Right lobe of liver (tissue), 4 donors: ENCODE results near the gene TM9SF4.

Experiments
- POLR2A ChIP-seq: fragments of 450-650 bp; IDR thresholded peaks from one replicate; pipeline ENCODE4 v1.6.1; 2017; ENCODE audit warnings: antibody characterized with exemption, mild to moderate bottlenecking
- TF ChIP-seq, protein P1 (sequence below), 4 donors: fragments of 200-600 bp in 3 of 4; fragments of 450-650 bp in 1 of 4; IDR thresholded peaks; one replicate each; pipeline versions ENCODE4 v1.5.1 to v1.8.0; 2016 to 2022; ENCODE audit warnings: antibody characterized with exemption in 4 of 4, mild to moderate bottlenecking in 2 of 4
- donor health status: DM: no; HTN: no; CAD: no.
- donor health status: DM: no; HTN: no; CAD: no.
- donor health status: DM: no; HTN: yes; CAD: no.

DNA sequence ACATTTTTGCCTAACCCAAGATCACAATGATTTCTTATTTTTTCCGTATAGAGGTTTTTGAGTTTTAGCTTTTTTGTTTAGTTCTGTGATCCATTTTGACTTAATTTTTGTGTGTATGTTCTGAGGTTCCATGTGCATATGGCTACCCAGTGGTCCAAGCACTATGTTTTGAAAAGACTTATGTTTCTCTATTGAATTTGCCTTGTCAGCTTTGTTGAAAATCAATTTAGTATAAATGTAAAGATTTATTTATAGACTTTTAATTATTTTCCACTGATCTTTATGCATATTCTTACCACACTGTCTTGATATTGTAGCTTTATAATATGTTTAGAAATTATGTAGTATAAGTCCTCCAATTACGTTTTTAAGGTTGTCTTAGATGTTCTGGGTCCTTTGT is 10.2 kb downstream of the TM9SF4 start:
- TF ChIP-seq, protein P1, sequence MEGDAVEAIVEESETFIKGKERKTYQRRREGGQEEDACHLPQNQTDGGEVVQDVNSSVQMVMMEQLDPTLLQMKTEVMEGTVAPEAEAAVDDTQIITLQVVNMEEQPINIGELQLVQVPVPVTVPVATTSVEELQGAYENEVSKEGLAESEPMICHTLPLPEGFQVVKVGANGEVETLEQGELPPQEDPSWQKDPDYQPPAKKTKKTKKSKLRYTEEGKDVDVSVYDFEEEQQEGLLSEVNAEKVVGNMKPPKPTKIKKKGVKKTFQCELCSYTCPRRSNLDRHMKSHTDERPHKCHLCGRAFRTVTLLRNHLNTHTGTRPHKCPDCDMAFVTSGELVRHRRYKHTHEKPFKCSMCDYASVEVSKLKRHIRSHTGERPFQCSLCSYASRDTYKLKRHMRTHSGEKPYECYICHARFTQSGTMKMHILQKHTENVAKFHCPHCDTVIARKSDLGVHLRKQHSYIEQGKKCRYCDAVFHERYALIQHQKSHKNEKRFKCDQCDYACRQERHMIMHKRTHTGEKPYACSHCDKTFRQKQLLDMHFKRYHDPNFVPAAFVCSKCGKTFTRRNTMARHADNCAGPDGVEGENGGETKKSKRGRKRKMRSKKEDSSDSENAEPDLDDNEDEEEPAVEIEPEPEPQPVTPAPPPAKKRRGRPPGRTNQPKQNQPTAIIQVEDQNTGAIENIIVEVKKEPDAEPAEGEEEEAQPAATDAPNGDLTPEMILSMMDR (IDR thresholded peaks at IDR 0.05) = no peak
- TF ChIP-seq POLR2A = no peak
